Naive B cell (primary cell): ENCODE measurements around the gene FAAH. TPM values are rescaled to one million over a fixed set of nuclear protein-coding genes. Genes with fewer than 3 reads are reported as not detected.
A peak's percentile ranks its signal among the peaks of the same experiment; 100 is the strongest.

Source experiments
- ATAC-seq, 2 donors: fragments of 150-1000 bp; cut with Tn5 transposase; 2 replicates each; pipeline ENCODE4 v1.10.0; 2021; ENCODE audit warnings: low read depth in 2 of 2, mild to moderate bottlenecking in 2 of 2, moderate library complexity in 2 of 2
- DNase-seq: peaks from one replicate; pipeline ENCODE4 v3.0.0; 2022
- H3K27ac Mint-ChIP-seq, 6 donors: one replicate each; pipeline ENCODE4 v1.8.0; 2020 to 2022; ENCODE audit warnings: mild to moderate bottlenecking in 6 of 6, mixed read lengths in 6 of 6, moderate library complexity in 5 of 6, inconsistent platforms in 2 of 6
- H3K27me3 Mint-ChIP-seq, 3 donors: one replicate each; pipeline ENCODE4 v1.8.0; 2021 to 2022; ENCODE audit warnings: mixed read lengths in 3 of 3, mild to moderate bottlenecking in 1 of 3
- H3K36me3 Mint-ChIP-seq, 2 donors: one replicate each; pipeline ENCODE4 v1.8.0; 2020 to 2022; ENCODE audit warnings: mixed read lengths in 2 of 2, inconsistent platforms in 1 of 2, mild to moderate bottlenecking in 1 of 2
- H3K4me1 Mint-ChIP-seq, 3 donors: one replicate each; pipeline ENCODE4 v1.8.0; 2020 to 2022; ENCODE audit warnings: mixed read lengths in 3 of 3, inconsistent platforms in 1 of 3, mild to moderate bottlenecking in 1 of 3, moderate library complexity in 1 of 3
- H3K4me3 Mint-ChIP-seq, 8 donors: one replicate each; pipeline ENCODE4 v1.8.0; 2020 to 2022; ENCODE audit warnings: mild to moderate bottlenecking in 8 of 8, mixed read lengths in 8 of 8, moderate library complexity in 8 of 8, inconsistent platforms in 2 of 8
- H3K9me3 Mint-ChIP-seq, 7 donors: one replicate each; pipeline ENCODE4 v1.8.0; 2020 to 2022; ENCODE audit warnings: mixed read lengths in 7 of 7, mild to moderate bottlenecking in 5 of 7, inconsistent platforms in 2 of 7, moderate library complexity in 1 of 7
- polyA plus RNA-seq, 6 donors: library from polyadenylated mRNA; unstranded; fragments of 300-500 nt; fragmentation: Illumina TruSeq; gene quantifications; one replicate each; pipeline ENCODE4 v1.2.3, GENCODE V29; 2021; ENCODE audit warnings: low read depth in 6 of 6

FAAH gene
- polyA plus RNA-seq, 6 donors from 2014 or later, result 0.34 to 1.4 (median 0.61) TPM; not detected in 3

- H3K27ac Mint-ChIP-seq, result no peak overlapping the region
- H3K36me3 Mint-ChIP-seq, result no peaks in the 10 kb centered on the region
- ATAC-seq (no peak), DNase-seq (no peak)
- H3K4me3 Mint-ChIP-seq, result no peak overlapping the region
- H3K4me1 Mint-ChIP-seq, result peaks cover 0 to 6% (median 0%) of the 10 kb centered on the region in 3 donors
- H3K27me3 Mint-ChIP-seq, result no peaks in the 10 kb centered on the region
- no peaks in the 10 kb centered on the region for H3K9me3 Mint-ChIP-seq
Observed at GRCh38 chr1:46404482-46405196, 10.5 kb downstream of the FAAH start.

DNA sequence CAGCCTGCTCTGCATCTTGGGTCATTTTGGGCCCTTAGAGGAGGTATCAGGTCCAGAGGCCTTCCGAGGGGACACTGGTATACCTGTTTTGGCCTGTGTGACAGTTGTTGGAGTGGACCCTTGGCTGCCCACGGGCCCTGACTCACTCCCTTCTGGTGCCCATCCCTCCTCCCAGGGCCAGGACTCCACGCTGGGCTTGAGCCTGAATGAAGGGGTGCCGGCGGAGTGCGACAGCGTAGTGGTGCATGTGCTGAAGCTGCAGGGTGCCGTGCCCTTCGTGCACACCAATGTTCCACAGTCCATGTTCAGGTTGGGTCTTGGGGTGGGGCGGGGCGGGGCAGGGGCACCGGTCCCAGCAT is 11.1 kb downstream of the FAAH start:
- H3K27ac Mint-ChIP-seq, result no peak overlapping the region
- no peaks in the 10 kb centered on the region for H3K9me3 Mint-ChIP-seq
- DNase-seq, result no peak
- no peak for ATAC-seq
- peaks cover 0 to 5% (median 0%) of the 10 kb centered on the region in 3 donors for H3K4me1 Mint-ChIP-seq
- H3K4me3 Mint-ChIP-seq, result no peak overlapping the region
- no peaks in the 10 kb centered on the region for H3K27me3 Mint-ChIP-seq
- H3K36me3 Mint-ChIP-seq, result no peaks in the 10 kb centered on the region

GRCh38 chr1:46405724-46406123 is 11.6 kb downstream of the FAAH start:
- Mint-ChIP-seq H3K27ac (no peak overlapping the region), H3K27me3 (no peaks in the 10 kb centered on the region), H3K36me3 (no peaks in the 10 kb centered on the region), H3K4me1 (no peaks in the 10 kb centered on the region), H3K9me3 (no peaks in the 10 kb centered on the region), H3K4me3 (no peak overlapping the region)
- ATAC-seq (no peak), DNase-seq (no peak)

DNA sequence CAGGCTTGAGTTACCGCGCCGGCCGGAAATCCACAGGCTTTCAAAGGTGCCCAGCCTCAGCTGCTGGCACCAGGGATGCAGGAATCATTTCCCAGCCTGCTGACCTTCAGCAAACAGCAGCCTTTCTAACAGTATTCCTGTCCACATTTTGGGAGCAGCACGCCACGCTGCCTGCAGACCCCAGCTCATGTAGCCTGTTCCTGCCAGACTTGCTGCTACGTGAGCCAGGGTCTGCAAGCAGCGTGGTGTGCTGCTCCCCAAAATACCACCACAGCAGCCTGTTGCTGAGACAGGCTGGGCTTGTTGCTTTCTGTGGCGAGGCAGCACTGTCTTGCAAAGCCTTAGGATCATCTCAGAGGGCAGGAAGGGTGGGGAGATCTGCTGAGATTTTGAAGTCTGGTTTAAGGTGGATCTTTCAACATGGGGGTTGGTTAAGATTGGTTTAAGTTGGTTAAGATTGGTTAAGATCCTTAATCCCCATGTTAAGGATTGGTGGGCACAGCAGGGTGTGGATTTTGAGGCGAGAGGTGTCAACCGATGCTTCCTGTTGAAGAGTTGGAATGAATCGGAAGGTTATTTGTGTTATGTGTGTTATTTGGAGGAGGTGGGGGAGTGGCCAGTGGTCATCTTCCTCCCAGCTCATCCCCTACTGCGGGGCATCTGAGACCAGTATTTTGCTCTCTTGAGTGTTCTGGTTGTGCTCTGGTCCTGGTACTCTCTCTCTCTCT is 12.9 kb downstream of the FAAH start:
- H3K36me3 Mint-ChIP-seq, result no peaks in the 10 kb centered on the region

DNA sequence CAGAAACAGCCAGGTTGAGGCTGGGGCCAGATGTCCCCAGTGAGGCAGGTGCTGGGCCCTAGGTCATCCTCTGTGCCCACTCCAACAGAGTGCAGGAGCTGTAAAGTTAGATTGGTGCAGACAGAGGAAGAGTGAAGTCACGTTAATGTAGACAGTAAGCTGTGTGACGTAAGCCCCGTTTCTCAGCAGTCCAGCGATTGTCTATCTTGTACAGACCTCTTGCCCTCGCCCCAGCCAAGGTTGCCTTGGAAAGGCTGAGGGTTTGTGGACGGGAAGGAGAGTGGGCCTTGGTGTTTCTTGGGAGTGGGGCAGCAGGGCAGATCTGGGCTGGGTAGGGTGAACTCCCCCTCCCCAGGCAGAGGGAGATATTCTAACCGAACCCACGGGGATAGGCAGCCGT is 13.5 kb downstream of the FAAH start:
- no peaks in the 10 kb centered on the region for H3K27me3 Mint-ChIP-seq
- no peak for DNase-seq
- H3K27ac Mint-ChIP-seq, result no peak overlapping the region
- H3K4me1 Mint-ChIP-seq, result no peaks in the 10 kb centered on the region
- no peaks in the 10 kb centered on the region for H3K9me3 Mint-ChIP-seq
- no peak for ATAC-seq
- no peak overlapping the region for H3K4me3 Mint-ChIP-seq
- no peaks in the 10 kb centered on the region for H3K36me3 Mint-ChIP-seq

More for the DNA sequence above, 12.9 kb downstream of the FAAH start:
- ATAC-seq (no peak), DNase-seq (no peak)
- Mint-ChIP-seq H3K27ac (no peak overlapping the region), H3K4me1 (no peaks in the 10 kb centered on the region), H3K27me3 (no peaks in the 10 kb centered on the region), H3K9me3 (no peaks in the 10 kb centered on the region), H3K4me3 (no peak overlapping the region)

- Mint-ChIP-seq H3K27me3 (no peaks in the 10 kb centered on the region), H3K4me1 (no peaks in the 10 kb centered on the region), H3K27ac (no peak overlapping the region), H3K9me3 (no peaks in the 10 kb centered on the region), H3K4me3 (no peak overlapping the region), H3K36me3 (no peaks in the 10 kb centered on the region)
- DNase-seq (no peak), ATAC-seq (no peak)
Observed at GRCh38 chr1:46408356-46409062, 14.4 kb downstream of the FAAH start.

DNA sequence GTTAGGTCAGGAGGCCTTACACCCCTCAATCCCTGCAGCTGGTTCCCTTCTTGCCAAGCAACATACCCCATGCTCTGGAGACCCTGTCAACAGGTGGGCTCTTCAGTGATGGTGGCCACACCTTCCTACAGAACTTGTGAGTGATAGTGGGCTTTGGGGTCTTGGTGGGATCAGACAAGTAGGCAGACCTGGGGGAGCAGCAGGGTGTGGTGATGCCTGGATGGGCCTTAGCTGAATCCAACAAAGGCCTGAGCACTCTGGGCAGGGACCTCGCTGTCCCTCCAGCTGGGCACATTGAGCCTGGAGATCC is 14.9 kb downstream of the FAAH start:
- Mint-ChIP-seq H3K9me3 (no peaks in the 10 kb centered on the region), H3K4me1 (no peaks in the 10 kb centered on the region), H3K27ac (peak overlapping the region in 1 of 6 donors; percentile 30), H3K27me3 (no peaks in the 10 kb centered on the region), H3K4me3 (no peak overlapping the region), H3K36me3 (no peaks in the 10 kb centered on the region)
- no peak for ATAC-seq
- no peak for DNase-seq

GRCh38 chr1:46410156-46411009 is 16.3 kb downstream of the FAAH start:
- H3K4me3 Mint-ChIP-seq, result no peak overlapping the region
- no peaks in the 10 kb centered on the region for H3K4me1 Mint-ChIP-seq
- no peaks in the 10 kb centered on the region for H3K27me3 Mint-ChIP-seq
- peak overlapping the region in 2 of 6 donors; percentile 75 to 80 for H3K27ac Mint-ChIP-seq
- no peak for ATAC-seq
- DNase-seq, result no peak
- no peaks in the 10 kb centered on the region for H3K9me3 Mint-ChIP-seq
- H3K36me3 Mint-ChIP-seq, result no peaks in the 10 kb centered on the region

- no peak for ATAC-seq
- H3K27me3 Mint-ChIP-seq, result no peaks in the 10 kb centered on the region
- no peaks in the 10 kb centered on the region for H3K4me1 Mint-ChIP-seq
- H3K9me3 Mint-ChIP-seq, result no peaks in the 10 kb centered on the region
- H3K36me3 Mint-ChIP-seq, result no peaks in the 10 kb centered on the region
- H3K4me3 Mint-ChIP-seq, result no peak overlapping the region
- peak overlapping the region in 2 of 6 donors; percentile 75 to 80 for H3K27ac Mint-ChIP-seq
- no peak for DNase-seq
Observed at GRCh38 chr1:46411010-46411405, 16.9 kb downstream of the FAAH start.

DNA sequence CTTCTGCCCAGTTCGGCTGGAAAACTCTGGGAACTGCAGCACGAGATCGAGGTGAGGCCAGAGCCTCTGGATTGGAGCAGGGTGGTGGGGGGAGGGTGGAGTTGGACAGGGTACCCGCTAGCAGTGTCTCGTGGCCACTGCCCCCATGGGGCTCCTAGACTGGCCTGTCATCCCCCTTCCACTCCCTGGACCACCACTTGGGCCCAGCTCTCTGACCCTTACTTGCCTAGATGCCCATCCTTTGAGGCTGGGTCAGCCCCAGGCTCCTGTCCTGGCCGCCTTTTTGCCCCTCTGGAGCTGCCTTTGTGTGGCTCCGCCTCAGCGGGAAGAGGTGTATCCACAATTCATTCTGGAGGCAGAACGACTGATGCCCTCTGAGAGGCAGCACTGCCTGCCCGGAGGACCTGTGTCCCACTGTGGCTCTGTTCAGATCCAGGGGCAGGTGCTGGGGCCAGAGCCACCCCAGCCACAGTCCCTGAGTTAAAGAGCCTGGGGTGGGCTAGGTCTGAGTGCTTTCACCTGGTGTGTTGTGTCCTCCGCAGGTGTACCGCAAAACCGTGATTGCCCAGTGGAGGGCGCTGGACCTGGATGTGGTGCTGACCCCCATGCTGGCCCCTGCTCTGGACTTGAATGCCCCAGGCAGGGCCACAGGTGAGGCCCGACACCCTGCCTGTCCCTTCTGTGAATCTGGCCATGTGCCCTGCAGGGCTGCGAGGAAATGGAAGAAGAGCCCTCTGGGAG is 17.7 kb downstream of the FAAH start:
- Mint-ChIP-seq H3K4me3 (no peak overlapping the region), H3K9me3 (no peaks in the 10 kb centered on the region), H3K27ac (peak overlapping the region in 1 of 6 donors; percentile 81), H3K27me3 (no peaks in the 10 kb centered on the region), H3K36me3 (no peaks in the 10 kb centered on the region), H3K4me1 (no peaks in the 10 kb centered on the region)
- ATAC-seq, result no peak
- no peak for DNase-seq

DNA sequence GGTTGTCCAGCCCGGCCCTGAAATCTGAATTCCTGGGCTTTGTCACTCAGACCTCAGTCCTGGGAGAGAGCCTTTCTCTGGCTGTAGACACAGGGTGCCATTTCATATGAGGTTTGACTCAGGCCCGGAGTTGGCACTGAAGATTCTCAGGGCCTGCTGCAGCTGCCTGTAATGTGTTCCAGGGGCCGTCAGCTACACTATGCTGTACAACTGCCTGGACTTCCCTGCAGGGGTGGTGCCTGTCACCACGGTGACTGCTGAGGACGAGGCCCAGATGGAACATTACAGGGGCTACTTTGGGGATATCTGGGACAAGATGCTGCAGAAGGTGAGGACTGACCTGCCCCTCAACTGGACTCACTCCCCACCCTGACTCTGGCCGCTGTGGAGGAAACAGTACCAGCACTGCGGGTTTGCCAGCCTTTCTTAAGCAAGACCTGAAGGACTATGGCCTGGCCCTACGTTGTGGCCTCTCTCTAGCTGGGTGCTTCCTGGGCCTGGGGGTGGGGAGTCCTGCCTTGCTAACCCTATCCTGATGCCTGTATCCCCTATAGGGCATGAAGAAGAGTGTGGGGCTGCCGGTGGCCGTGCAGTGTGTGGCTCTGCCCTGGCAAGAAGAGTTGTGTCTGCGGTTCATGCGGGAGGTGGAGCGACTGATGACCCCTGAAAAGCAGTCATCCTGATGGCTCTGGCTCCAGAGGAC is 18.9 kb downstream of the FAAH start:
- ATAC-seq (no peak), DNase-seq (no peak)
- H3K4me1 Mint-ChIP-seq, result no peaks in the 10 kb centered on the region
- no peaks in the 10 kb centered on the region for H3K27me3 Mint-ChIP-seq
- no peaks in the 10 kb centered on the region for H3K9me3 Mint-ChIP-seq
- peak overlapping the region in 3 of 6 donors; percentile 24 to 67 (median 60) for H3K27ac Mint-ChIP-seq
- H3K4me3 Mint-ChIP-seq, result no peak overlapping the region
- no peaks in the 10 kb centered on the region for H3K36me3 Mint-ChIP-seq

DNA sequence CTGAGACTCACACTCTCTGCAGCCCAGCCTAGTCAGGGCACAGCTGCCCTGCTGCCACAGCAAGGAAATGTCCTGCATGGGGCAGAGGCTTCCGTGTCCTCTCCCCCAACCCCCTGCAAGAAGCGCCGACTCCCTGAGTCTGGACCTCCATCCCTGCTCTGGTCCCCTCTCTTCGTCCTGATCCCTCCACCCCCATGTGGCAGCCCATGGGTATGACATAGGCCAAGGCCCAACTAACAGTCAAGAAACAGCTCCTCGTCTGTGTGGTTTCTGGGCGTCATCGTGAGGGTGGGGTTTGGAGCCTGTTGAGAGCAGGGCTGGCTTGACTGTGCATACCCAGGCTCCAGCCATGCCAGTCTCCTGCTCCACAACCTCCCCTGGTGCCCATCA is 19.5 kb downstream of the FAAH start:
- no peak for DNase-seq
- Mint-ChIP-seq H3K27ac (peak overlapping the region in 2 of 6 donors; percentile 24 to 56), H3K27me3 (no peaks in the 10 kb centered on the region), H3K4me1 (no peaks in the 10 kb centered on the region), H3K9me3 (no peaks in the 10 kb centered on the region), H3K36me3 (no peaks in the 10 kb centered on the region), H3K4me3 (no peak overlapping the region)
- no peak for ATAC-seq
